Activated CD8-positive, alpha-beta memory T cell treated with anti-CD3 and anti-CD28 coated beads, Interleukin-2, amount 50 U/mL, for 24 hours (primary cell): ENCODE data around the gene SMC5.
"Not testable (repeated sequence)": the region's sequence is repeated elsewhere in the genome, so short reads cannot be mapped to it uniquely, and the experiment has no call there.

Experiments
- DNase-seq: peaks from one replicate; pipeline ENCODE4 v3.0.0-alpha.2; 2020; ENCODE audit errors: extremely low read depth

SMC5 gene

DNA sequence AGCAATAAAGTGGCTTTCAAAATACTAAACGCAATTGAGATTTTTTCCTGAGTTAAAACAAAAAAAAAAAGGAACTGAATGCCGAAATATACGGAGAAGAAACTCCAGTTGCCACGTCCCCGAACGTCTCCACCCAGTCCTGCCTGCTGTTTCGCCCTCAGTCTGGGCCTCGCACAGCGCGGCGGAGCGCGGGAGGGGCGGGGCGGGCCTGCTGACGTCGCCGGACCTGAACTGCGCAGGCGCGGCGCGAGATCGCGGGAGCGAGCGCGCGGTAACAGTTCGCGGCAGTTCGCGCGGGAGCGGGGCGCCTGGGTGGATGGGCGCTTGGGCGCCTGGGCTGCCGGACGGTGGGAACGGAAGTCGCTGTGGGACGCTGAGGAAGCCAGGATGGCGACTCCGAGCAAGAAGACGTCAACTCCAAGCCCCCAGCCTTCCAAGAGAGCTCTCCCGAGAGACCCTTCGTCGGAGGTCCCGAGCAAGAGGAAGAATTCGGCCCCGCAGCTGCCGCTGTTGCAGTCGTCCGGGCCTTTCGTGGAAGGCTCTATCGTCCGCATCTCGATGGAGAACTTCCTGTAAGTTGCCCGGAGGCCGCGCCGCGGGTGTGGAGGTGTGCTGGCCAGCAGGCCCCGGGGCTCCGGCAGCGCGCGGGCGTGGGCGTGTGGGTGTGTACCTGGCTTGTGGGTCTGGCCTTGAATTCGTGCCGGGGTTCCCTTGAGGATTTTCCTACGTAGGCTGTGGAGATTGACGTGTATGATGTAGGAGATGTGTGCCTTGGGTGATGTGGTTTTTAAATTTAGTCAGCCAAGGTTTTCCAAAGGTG, at the start of gene SMC5:
Gene SMC5, plus strand, starts transcription at position 287 of the 820 bp plus-strand sequence. Its CDS starts 101 bp downstream, at position 388.
- peak; percentile 59 for DNase-seq

DNA sequence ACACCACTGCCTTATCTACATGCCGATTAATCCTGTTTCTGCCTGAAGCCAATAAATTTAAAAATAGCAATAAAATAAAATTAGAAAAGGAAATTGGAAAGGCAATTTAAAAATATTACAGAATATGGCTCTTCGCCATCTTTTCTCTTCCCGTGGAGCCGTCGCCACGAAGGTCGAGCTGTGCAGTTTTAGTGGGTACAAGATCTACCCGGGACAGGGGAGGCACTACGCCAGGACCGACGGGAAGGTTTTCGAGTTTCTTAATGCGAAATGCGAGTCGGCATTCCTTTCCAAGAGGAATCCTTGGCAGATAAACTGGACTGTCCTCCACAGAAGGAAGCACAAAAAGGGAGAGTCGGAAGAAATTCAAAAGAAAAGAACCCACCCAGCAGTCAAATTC, 41.7 kb upstream of the SMC5 start:
- no peak for DNase-seq

DNA sequence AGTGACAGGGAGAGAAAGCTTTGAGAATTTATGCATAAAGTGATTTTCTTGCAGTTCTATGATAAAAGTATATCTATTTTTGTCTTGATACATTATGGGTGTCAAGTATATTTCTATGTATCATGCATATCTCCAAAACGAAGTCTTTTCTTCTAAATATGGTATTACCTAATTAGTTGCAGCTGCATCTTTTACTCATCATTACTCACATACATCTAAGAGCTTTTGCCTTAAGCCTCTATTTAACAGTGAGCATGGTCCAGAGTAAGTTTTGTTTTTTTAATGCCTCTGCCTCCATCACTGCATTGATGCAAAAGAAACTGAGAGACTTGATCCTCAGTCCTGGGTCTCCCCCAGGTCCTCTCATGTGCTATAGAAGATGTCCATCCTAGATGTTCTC, 40.0 kb upstream of the SMC5 start:
- no peak for DNase-seq

DNA sequence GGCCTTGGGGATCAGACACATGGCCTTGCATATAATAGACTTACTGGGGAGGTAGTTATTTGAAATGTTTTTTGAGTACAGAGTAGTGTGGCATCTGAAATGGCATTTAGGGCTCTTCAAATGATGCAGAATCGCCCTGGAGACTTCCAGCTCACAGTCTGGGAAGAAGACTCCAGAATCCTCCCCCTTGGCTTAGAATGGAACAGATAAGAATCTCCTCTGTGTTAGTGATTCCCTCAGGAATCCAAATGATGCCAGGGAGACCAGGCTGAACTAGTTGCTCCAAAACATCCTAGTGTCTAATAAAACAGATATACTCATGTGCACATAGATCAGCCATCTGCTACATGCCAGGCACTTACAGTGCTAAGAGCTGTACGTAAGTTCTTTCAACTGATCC, 38.6 kb upstream of the SMC5 start:
- no peak for DNase-seq

DNA sequence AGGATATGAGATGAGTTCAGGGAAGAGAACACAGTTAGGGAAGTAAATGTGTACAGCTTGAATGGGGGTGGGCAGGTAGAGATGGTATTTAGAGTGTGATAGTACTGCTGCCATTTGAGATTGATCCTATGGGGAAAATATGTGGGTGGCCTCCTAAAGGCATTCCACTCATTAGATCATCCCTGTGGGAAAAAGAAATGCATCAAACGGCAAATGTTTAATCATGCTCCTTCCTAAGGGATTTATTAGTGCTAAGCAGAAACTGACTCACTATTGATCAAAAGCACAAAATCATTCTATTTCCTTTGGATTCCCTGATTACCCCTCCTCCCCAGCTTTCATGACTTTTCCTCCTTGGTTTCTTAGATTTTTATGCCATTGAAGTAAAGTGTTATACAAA, 36.4 kb upstream of the SMC5 start:
- no peak for DNase-seq

DNA sequence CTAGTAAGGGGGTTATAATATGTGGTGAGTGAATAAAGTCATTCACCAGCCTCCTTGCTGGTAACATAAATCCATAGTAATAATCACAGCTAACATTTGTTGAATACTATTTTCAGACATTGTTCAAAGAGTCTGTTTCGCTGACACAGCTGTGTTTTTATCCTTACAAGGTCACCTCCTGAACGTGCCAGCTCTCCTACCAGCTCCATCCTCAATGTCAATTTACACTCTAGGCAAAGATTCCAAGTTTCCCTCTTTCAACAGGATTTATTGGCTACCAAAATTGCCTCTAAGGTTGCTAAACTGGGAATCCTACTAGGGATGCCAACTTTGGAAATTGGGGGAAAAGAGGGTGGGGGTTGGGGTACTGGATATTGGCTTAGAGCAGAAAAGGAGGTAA, 30.7 kb upstream of the SMC5 start:
- no peak for DNase-seq

DNA sequence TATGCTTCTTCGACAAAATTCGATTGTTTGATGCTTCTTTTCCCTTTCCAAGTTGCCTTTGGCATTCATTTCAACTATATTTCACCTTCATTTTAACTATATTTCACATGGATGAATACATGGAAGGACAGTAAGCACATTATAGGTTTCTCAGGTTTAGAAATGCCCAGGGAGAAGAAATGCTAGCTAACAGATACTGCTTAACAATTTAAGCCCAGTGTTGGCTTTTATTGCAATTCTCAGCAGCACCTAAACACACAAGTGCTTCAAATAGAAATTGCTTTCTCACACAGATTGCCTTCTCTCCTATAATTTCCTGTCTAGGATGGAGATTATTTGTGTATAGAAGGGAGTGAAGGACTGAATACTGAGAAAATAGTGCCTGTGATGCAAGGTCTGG, 30.2 kb upstream of the SMC5 start:
- DNase-seq = no peak

DNA sequence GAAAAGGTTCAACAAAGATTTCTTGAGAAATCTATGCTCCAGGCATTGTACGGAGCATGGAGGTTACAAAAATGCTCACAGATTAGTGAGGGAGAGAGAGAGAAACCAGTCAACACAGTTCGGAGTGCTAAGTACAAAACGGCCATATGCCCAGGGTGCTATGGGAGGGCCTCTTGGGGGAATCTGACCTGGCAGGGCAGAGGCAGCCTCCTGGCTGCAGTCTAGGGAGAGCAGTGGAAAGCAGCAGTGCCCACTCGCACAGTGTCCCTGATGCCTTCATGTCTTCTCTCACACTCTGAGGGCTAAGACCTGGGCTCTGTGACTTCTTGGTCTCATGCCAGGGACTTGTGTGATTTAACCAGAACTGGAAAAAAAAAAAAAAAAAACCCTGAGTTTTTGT, 29.8 kb upstream of the SMC5 start:
- no peak for DNase-seq

DNA sequence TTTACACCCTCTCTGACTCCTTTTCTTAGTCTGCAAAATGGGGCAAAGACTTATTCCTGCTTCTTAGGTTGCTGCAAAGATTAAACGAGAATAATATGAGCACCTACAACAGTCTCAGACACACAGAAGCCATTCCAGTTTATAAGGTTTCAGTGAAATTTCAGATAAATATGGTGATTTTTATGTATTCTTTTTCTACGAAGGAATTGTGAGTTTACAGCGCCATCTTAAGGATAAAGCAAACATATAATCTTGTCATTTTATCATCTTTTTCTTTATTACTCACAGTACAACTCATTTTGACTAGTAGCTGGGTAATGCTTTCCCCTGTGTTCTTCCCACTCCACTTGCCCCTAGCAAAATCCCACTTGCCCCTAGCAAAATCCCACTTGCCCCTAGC, 29.2 kb upstream of the SMC5 start:
- DNase-seq = no peak

DNA sequence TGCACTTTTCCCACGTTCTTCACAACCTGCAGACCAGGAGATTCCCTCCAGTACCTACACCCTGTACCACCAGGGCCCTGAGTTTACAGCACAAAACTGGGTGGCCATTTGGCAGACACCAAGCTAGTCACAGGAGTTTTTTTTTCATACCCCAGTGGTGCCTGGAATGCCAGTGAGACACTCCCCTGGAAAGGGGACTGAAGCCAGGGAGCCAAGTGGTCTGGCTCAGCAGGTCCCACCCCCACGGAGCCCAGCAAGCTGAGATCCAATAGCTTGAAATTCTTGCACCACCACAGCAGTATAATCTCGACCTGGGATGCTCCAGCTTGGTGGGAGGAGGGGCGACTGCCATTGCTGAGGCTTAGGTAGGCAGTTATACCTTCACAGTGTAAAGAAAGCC, 26.3 kb upstream of the SMC5 start:
- DNase-seq = no peak

DNA sequence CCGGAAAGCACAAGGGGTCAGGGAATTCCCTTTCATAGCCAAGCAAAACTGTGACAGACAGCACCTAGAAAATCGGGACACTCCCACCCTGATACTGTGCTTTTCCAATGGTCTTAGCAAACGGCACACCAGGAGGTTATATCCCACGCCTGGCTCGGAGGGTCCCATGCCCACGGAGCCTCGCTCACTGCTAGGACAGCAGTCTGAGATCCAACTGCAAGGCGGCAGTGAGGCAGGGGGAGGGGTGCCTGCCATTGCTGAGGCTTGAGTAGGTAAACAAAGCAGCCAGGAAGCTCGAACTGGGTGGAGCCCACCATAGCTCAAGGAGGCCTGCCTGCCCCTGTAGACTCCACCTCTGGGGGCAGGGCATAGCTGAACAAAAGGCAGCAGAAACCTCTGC, 24.6 kb upstream of the SMC5 start:
- not testable (repeated sequence) for DNase-seq

DNA sequence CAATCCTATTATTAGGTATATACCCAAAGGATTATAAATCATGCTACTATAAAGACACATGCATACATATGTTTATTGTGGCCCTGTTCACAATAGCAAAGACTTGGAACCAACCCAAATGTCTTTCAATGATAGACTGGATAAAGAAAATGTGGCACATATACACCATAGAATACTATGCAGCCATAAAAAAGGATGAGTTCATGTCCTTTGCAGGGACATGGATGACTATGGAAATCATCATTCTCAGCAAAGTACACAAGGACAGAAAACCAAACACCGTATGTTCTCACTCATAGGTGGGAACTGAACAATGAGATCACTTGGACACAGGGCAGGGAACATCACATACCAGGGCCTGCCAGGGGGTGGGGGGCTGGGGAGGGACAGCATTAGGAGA, 12.8 kb upstream of the SMC5 start:
- not testable (repeated sequence) for DNase-seq

DNA sequence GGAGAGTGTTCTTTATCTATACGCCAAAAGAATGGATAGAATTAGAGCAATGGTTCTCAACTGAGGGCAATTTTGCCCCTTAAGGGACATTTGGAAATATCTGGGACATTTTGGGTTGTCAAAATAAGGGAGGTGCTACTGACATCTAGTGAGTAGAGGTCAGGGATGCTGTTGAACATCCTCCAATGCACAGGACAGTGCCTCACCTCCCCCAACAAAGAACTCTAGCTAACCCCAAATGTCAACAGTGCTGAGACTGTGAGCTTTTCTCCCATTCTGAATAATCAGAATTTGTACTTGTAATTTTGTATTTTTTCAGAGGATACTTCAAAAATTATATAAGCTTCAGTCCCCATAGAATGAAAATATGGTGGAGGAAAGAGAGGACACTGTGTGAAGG, 8.6 kb upstream of the SMC5 start:
- no peak for DNase-seq

DNA sequence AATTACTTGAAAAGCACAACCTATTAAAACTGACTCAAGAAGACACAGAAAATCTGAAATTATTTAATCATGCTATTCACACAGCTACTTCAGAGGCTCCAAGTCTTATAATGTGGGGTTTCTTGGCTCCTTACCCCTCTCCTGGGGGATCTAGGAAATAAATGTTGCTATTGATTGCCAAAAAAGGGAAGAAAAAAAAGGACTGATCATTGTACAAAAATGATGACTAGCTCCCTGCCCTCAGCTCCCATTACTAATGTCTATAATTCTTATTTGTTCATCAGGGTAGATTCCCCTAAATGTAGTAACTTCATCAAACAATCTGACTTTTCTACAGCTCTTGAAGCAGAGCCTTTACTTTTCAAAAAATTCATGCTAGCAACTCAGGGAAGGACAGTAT, 3.3 kb upstream of the SMC5 start:
- no peak for DNase-seq

DNA sequence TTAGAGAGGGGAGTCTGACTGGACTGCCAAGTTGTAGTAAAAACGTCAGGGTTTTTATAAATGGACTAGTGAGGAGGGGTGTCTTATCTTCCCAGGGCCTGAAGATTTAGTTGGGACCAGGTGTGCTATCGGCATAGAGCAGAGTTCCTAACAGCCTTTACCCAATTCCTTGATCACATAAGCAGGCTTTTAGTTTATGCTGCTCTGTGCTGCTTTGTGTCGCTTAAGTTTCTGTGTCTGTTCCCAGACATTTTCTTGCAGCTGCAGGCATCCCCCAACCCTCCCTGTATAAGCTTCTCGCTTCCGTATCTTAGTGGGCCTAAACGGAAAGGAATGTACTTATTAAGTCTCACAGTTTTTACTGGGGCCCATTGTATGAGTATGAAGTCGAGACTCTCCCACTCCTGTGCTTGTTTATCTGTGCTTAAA, 2.6 kb upstream of the SMC5 start:
- DNase-seq = no peak

DNA sequence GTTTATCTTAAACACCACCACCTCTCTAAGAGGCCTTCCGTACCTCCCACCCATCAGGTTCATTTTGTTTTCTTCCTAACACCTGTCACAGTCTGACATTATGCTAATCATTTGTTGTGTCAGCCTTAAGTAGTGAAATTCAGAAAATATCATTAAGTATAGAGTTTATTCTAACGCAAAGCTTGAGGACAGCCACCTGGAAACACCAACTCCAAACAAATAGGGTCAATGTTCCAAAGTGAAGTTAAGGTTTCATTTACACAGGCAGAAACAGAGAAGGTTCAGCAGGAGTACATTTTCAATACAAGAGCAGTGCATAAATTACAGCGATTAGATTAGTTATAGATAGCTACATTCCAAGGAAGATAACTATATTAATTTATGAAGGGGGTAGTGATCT, 1.3 kb upstream of the SMC5 start:
- no peak for DNase-seq

DNA sequence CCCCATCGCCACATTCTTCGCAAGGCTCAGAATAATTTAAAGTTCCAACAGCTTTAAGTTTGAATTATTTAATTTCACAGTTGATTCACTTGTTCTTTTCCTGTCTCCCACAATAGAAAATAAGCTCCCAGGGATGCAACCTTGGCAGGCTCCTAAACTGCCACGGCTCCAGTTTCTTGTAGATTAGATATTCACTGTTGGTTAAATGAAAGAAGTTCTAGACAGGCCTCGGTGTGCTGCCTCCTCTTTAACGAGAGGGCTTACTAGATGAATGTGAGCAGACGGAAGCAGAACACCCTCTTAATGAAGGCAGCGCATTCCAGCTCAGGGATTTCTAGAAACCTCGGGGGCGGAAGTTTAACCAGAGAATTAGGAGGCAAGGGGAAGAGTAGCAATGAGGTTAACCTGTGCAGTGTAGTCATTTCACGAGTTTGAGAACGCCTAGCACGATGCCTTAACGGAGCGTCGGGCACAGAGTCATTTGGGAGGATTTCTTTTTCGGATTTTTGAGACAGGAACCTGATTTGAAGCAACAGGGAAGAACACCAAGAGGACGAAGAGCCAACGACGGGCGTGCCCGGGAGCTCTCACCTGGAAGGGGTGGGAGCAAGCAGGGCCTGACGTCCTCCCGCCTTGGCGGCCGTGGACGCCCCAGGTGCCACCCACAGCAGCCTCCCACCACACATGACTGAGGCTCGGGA, 637 bp upstream of the SMC5 start:
- DNase-seq = no peak

DNA sequence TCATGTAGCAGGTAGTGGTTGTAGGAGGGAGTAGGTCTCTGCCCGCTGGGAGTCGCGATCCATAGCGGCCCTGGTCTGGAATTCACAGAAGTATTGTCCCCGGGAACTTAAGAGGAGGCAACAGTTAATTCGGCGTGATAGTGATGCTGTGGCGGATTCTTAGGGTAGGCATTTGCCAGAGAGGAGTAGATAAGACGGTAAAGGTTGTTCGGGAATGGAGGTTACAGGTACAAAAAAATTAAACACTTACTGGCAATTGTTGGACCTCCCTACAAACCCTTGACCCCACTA, 679 bp downstream of the SMC5 start:
- no peak for DNase-seq

DNA sequence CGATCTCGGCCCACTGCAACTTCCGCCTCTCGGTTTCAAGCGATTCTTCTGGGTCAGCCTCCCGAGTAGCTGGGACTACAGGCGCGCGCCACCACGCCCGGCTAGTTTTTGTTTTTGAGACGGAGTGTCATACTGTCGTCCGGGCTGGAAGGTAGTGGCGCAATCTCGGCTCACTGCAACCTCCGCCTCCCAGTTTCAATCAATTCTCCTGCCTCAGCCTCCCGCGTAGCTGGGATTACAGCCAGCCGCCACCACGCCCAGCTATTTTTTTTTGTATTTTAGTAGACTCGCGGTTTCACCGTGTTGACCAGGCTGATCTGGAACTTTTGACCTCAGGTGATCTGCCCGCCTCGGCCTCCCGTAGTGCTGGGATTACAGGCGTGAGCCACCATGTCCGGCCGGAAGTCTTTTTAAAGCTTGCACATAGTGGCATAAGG, 1.2 kb downstream of the SMC5 start:
- DNase-seq = no peak

DNA sequence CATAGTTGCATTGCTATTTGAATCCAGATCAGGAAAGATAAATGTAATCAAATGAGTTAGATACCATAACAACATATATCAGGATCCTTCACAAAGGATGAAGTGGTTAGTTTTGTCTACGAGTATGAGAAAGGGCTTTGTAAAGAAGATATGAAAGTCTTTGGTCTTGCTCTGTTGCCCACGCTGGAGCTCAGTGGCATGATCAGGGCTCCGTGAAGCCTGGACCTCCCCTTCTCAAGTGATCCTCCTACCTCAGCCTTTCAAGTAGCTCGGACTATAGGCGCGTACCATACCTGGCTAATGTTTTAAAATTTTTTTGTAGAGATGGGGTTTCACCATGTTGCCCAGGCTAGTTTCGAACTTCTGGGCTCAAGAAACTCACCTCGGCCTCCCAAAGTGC, 1.8 kb downstream of the SMC5 start:
- no peak for DNase-seq

DNA sequence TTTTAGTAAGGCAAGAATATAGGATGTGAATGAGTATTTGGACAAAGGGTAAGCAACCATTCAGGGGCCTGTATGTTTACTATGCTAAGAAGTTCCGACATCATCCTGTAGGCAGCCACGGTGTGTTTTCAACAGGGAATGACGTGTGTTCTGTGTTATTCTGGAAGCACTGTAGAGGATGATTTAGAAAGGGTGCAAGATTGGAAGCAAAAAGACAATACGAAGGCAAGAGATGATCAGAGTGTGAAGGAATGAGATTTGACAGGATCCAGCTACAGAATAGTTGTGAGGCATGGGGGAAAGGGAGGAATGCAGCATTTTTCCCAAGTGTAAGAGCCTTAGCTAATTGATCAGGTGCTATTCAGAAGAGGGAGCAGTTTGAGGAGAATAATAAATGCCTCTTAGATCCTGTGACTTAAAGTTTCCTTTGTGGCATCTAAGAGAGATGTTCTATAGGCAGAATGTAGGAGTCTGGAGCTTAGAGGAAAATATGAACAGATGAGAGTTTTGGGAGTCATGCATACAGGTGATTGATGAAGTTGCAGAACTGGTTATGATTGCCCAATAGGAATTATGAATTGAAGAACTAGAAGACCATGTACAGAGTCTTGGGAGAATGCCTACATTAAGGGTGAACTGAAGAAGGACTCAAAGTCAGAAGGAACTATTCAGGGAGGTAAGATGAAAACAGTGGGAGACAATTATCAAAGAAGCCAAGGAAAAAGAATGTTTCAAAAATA, 2.5 kb downstream of the SMC5 start:
- no peak for DNase-seq

DNA sequence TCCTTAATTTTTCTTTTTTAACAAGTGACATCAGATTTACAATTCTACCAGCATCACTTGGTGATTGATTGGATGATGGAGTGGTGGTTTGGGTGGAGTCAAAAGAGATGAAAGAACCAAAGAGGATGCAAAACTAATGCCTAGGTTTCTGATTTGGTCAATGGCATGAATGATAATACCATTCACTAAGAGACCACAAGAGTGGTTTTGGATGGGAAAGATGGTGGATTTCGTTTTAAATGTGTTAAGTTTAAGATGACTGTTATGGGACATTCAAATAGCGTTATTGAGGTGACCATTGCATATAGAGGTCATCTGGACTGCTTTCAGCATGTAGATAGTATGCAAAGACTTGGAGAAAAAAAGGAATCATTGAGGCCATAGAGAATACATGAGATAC, 3.6 kb downstream of the SMC5 start:
- DNase-seq = no peak

DNA sequence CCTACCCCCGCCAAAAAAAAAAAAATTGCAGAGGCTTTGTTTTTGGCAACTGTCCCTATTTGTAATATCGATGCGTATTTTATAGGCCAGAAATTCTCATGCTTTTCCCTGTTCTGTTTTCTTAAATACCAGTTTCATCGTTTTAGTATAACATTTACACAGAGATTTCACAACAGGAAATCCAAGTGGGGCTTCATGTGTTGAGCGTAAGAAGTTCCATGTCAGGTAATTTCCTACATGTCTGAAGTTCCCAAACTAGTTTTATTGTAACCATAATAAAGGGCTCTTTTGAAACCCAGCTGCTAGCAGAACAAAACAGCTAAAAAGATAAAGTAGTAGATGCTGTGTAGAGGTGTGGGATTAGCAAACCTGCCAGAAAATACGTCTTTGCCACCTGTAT, 4.2 kb downstream of the SMC5 start:
- DNase-seq = no peak
